Stimulated activated CD4-positive, alpha-beta T cell treated with anti-CD3 and anti-CD28 coated beads, Interleukin-12 subunit alpha, Interleukin-12 subunit beta, amount 100 ng/mL, for 48 hours (primary cell): Measurements from ENCODE around the gene ZNF580.

Experiments
- DNase-seq, 3 donors: peaks; one replicate each; pipeline ENCODE4 v3.0.0-alpha.2; 2020; ENCODE audit warnings: low read depth in 2 of 3, low spot score in 1 of 3

Gene ZNF580

GRCh38 chr19:55659822-55660221 lies 19.0 kb downstream of the ZNF580 start:
- no peak for DNase-seq

DNA sequence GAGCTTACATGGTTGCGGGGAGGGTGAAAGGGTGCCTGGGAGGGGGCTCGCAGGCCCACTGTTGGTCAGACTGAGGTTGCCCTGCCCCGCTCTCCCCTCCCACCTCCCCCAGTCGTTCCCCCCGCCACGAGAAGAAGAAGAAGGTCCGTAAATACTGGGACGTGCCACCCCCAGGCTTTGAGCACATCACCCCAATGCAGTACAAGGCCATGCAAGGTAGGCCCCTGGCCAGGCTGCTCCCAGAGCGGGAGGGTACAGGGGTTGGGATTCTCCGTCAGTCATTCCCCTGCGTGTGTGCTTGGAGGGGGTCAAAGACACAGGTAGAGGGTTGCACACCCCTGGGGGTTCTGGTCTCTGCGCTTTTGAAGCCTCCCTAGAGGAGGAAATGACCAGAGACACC lies 19.6 kb downstream of the ZNF580 start:
- no peak for DNase-seq

DNA sequence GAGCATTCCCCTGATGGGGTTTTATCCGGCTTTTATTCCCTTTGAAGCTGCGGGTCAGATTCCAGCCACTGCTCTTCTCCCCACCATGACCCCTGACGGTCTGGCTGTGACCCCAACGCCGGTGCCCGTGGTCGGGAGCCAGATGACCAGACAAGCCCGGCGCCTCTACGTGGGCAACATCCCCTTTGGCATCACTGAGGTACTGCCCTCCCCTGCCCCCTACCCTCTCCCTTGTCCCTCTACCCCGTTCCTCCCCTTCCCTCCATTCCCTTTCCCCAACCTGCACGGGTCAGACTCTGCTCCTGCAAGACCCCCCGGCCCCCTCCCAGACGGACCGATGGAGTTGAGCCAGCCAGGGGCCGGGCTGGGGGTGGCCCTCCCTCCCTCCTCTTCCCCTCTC lies 20.2 kb downstream of the ZNF580 start:
- no peak for DNase-seq

DNA sequence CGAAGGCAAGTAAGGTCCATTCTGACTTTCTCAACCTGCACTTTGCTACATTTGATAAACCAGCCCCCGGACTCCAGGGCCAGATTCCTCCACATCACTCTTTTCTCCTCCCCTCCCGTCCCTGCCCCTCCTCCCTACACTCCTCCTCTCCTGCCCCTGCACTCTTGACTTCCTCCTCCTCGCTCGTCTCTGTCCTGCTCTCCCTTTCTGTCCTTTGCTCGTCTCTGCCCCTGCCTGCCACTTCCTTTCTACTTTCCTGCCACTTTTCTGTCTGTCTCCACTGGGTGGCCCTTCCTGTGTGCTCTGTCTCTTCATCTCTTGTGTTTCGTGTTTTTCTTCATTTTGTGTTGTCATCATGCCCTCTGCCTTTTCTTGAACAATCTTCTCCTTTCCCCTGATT lies 21.0 kb downstream of the ZNF580 start:
- DNase-seq, result no peak

DNA sequence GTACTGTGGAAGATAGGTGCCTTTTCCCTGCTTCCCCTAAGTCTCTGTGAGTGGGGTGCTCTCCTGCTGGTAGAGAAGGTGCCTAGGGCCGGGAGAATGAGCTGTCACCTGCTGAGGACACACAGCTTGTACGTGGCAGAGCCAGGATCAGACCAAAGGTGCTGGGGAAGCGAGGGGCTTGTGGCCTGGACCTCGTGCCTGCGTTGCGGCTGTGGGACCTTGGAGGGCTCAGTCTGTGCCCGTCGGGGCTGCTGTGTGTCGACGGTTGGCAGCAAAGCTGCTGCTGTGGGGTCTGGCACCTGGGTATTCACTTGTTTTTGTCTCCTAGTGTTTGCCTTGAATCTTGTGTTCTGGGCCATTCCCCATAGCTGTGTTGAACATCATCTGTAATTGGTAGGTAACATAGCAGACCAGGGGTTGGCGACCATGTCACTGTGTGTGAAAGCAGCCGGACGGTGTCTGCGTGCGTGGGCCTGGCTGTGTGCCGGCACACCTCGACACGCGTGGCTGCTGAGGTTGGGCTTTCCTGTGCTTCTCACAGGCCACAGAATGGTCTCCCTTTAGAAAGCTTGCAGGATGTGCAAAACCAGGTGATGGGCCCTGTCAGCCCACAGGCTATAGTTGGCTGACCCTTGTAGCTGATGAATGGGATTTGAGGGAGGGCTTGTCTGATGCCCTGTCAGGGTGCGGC lies 23.2 kb downstream of the ZNF580 start:
- DNase-seq, result no peak

DNA sequence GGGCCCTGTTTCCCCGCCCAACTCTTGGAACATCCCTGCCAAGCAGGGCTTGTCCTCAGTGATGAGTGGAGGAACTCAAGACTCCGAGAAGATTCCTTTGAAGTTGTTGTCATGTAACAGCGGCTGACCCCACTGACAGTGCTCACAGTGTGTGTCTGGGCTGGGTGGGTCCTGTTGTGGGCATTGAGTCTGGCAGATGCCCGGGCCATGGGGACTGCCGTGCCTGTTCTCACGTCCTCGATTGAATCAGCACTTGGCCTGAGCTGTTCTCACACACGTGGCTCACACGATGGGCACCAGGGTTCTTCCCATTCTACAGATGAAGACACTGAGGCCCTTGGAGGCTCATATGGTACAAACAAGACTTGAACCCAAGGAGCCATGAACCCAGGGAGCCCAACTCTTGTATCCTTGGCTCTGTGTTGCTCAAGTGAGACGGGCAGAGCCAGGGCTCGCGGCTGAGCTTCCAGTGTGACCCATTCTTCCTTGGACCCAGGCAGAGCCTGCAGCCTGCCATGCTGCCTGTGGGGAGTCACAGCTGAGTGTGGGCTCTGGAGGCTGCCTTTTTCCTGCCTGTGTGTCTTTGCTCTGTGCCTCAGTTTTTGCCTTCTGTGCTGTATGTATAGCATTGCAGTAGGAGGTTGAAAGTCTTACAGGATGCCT lies 25.7 kb downstream of the ZNF580 start:
- DNase-seq, result no peak

DNA sequence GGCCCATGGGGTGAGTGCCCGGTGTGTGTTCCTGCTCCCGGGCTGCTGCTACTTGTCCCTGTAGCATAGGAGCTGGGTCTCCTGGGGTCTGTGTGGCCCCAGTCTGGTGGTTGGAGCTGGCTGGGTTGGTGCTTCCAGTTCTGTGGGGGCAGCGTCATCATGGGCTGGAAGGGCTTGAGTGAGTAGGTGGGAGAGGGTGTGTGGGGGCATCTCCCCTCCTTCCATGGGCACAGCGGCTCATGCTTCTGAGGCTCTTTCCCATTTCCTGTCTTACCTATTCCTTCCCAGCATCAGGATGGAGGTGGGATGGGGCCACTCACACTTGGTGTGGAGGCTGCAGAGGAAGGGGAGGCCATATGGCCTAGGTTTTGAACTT lies 26.2 kb downstream of the ZNF580 start:
- no peak for DNase-seq

DNA sequence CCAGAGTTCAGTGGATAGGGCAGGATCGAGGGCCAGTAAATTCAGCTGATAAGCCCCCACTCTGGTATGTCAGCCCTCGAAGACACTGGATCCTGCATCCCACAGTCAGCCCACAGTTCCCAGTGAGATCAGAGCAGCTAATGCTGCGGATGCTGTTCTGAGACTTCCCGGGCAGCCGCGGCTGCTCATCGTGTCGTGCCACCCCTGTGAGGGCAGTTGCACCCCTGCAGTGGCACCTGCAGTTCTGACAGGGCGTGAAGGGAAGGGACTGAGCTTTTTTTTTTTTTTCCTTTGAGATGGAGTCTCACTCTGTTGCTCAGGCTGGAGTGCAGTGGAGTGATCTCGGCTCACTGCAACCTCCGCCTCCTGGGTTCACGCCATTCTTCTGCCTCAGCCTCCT lies 26.7 kb downstream of the ZNF580 start:
- DNase-seq, result no peak

DNA sequence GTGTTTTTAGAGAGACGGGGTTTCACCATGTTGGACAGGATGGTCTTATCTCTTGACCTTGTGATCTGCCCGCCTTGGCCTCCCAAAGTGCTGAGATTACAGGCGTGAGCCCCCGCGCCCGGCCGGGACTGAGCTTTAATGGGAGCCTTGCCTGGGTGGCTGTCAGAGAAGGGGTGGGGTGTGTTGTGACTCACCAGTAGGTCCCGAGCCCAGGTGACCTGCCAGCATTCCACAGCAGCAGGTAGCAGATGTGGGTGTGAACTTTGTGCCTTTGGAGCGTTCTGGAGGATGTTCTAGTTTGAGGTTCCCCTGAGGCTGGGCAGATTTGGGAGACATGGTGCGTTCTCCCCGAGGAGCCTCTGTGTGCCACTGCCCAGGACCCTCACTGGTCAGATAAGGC lies 27.2 kb downstream of the ZNF580 start:
- no peak for DNase-seq

DNA sequence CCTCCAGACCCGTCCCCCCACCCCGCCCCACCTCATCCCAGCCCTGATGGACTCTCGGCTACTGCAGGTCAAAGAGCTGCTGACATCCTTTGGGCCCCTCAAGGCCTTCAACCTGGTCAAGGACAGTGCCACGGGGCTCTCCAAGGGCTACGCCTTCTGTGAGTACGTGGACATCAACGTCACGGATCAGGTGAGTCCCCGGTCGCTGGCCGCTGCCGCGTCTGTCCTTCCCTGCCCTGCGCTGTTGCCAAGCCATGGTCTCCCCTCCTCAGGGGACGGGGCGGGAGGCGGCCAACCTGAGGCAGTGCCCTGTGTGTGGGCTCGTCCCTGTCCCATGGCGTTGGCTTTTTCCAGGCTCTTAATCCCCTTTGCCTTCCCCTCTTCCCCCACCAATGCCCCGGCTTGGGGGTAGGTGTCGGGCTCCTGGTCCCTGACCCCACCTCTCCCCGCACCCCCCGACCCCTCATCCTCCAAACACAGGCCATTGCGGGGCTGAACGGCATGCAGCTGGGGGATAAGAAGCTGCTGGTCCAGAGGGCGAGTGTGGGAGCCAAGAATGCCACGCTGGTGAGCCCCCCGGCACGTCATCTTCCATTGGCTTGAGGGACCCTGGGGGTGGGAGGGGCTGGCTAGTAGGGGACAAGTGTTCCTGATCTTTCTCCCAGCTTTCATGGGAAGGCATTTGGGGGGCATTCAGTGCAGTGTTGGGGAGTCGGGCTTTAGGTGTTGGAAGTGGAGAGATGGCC lies 28.0 kb downstream of the ZNF580 start:
- no peak for DNase-seq

DNA sequence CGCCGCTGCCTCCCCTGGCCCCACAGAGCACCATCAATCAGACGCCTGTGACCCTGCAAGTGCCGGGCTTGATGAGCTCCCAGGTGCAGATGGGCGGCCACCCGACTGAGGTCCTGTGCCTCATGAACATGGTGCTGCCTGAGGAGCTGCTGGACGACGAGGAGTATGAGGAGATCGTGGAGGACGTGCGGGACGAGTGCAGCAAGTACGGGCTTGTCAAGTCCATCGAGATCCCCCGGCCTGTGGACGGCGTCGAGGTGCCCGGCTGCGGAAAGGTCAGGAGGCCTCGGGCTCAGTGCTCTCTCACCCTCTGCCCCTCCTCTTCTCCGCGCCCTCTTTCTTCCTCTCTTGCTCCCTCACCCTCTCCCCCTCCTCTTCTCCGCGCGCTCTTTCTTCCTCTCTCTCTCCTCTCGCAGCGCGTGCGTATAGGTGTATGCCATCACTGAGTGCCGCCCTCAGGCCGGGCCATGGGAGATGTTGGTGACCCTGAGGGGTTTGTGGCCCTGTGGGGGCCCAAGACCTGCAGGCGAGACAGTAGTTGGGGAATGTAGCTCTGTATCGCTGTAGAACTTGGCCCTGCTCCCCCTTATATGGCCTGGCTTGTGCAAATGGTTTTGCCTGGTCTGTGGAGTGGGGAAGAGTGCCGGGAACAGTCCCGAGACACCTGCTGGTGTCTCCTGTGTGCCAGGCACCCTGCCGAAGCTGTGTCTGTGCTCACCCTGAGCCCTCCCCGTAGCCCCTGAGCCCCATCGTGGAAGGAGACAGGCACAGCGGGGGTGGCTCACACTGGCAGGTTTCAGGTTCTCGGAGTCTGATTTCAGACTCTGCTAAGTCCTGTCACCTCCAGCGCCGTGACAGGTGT lies 28.8 kb downstream of the ZNF580 start:
- no peak for DNase-seq

DNA sequence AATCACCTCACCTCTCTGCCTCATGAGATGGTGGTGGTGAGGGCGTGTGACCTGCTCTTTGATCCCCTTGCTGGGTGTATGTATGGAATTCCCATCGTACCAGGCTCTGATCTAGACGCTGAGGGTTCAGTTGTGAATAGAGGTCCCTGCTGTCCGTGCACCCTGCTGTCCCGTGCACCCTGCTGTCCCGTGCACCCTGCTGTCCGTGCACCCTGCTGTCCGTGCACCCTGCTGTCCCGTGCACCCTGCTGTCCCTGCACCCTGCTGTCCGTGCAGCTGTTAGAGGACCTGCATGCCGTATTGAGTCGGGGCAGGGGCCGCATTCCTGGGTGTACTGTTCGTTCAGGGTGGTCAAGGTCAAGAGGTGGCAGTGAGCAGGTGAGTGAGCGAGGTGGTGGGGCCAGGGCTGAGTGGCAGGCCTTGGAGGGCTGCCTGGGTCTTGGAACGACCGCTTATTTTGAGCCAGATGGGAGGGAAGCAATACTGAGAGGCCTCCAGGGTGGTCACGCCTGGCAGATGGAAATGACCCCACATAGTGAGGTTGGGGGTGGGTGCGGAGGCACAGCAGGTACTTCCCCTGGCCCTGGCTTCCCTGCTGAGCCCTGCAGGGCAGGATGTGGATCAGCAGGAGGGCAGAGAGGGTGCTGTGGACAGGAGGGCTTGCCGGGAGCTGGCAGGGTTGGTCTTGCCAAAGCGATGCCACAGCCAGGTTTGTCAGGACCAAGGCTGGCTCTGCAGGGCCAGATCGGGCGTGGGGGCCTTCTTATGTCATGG lies 29.7 kb downstream of the ZNF580 start:
- no peak for DNase-seq

DNA sequence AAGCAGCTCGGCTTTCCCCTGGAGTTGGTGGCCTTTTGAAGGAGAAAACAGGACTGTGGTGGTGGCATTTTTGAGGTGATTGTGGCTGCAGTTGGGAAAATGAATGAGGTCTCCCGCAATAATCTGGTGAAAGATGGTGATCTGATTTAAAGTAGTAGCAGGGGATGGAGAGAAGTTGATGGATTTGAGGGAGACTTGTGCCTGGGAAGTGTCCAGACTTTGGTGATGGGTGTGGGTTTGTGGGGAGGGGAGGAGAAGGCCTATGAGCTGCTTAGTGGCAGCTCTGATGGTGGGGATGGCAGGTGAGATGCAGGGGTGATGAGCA lies 30.2 kb downstream of the ZNF580 start:
- no peak for DNase-seq

DNA sequence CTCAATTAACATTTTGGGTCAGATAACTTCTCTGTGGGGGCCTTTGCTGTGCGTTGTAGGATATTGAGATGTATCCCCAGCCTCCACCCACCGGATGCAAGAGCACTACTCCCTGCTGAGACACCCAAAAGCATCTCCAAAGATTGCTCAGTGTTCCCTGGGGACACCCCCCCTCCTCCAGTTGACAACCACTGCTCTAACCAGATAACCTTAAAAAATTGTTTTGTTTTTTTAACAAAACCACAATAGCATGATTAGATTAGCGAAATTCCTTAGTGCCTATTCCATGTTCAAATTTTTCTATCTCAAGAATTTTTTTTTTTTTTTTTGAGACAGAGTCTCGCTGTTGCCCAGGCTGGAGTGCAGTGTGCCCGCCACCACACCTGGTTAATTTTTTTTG lies 31.6 kb downstream of the ZNF580 start:
- no peak for DNase-seq

DNA sequence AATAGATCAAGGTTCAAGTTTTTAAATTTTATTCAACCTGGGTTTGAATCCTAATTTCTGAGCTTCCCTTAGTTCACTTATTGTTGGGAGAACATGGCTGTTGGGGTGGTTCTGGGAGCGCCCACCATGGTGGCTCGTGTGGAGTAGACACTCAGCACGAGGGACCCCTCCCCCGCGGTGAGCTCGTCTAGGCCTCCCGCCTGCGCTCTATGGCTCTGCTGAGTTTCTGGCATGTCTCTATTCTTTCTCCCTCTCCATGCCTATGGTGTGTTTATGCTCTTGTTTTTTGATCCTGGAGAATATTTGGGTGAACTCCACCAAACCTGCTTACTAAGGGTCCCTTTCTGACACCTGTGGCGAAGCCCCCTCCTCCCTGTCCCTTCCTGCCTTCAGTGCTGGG lies 32.7 kb downstream of the ZNF580 start:
- DNase-seq, result no peak

DNA sequence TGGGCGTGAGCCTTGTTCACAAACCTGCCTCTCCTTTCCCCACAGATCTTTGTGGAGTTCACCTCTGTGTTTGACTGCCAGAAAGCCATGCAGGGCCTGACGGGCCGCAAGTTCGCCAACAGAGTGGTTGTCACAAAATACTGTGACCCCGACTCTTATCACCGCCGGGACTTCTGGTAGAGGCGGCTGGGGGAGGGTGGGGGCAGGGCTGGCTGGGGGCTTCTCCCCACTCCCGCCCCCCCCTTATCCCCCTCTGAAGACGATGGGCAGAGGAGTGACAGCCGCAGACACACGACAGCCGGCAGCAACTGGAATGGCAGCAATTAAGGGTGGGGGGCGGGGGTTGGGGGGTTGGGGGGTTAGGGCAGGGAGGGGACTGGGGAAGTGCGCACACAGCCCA lies 33.1 kb downstream of the ZNF580 start:
- no peak for DNase-seq

GRCh38 chr19:55674459-55674840 lies 33.6 kb downstream of the ZNF580 start:
- no peak for DNase-seq

- peak; percentile 93 to 97 (median 96) for DNase-seq
These were observed 34.2 kb downstream of the ZNF580 start, which contains the start of gene EPN1 for GRCh38 chr19:55674841-55675660. EPN1 (plus strand) TSS chr19:55675226; CDS start chr19:55678628, 3,402 bp downstream.

DNA sequence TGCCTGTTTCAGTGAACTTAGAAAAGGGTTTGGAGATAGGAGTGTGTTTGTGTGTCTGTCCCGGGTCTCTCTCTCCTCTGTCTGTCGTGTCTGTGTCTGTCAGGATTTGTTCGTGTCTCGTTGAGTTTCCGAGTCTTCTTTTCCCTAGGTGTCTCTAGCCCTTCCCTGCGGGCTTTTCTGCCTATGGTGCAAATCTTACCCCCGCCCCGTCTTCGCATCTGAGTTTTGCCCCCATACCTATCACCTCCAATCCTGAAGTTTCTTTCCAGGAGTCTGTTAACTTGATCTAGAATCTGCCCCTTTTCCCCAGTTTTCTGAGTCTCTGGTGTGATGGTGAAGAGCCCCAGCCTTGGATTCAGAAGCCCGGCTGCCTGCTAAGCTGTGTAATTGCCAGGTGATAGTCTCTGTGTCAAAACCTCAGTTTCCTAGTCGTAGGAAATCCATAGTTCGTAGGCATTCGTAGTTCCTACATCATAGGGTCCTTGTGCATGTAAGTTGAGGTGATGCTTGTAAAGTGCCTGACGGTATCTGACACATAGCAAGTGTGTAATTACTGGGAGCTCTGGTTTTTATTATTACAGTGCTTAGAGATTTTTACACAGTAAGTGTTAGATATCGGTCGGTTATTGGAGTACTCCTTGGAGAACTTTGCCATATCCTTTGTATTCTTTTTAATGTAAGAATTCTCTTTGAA lies 35.0 kb downstream of the ZNF580 start:
- DNase-seq, result no peak
